ENCODE results near the gene SLCO4A1.

SLCO4A1 gene

GRCh38 chr20:62637521-62638054, 4.7 kb upstream of the SLCO4A1 start:
- no peak for DNase-seq (ENCODE audit: low read depth in 2 of 2)

DNA sequence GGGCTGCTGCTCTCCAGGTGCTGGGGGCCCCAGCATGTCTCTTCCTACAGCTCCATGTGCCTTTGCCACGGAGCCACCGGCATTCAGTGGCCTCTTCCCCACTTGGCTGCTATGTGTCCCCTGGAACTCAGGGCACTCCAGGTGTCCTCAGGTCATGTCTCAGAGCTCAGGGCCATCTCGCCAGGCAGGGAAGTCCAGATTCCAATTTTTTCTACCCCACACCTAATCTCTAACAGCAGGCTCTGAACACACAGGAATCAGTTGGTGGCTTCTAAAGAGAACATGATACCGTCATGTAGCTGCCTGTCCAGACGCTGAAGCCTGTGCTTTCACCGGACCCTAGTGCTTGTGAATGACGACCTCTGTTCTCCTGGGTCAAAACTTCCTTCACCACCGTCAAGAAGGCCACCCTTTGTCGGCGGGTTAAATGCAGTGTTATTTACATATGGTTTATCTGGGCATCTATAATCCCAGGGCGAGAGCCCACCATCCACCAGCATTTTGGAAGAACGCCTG, 4.2 kb upstream of the SLCO4A1 start:
- no peak for DNase-seq (ENCODE audit: low read depth in 2 of 2)

- no peak for DNase-seq (ENCODE audit: low read depth in 2 of 2)
Observed at GRCh38 chr20:62638679-62639406, 3.5 kb upstream of the SLCO4A1 start.

GRCh38 chr20:62639765-62640164, 2.5 kb upstream of the SLCO4A1 start:
- no peak for DNase-seq (ENCODE audit: low read depth in 2 of 2)

- no peak for DNase-seq (ENCODE audit: low read depth in 2 of 2)
Observed at GRCh38 chr20:62640870-62641269, 1.4 kb upstream of the SLCO4A1 start.

DNA sequence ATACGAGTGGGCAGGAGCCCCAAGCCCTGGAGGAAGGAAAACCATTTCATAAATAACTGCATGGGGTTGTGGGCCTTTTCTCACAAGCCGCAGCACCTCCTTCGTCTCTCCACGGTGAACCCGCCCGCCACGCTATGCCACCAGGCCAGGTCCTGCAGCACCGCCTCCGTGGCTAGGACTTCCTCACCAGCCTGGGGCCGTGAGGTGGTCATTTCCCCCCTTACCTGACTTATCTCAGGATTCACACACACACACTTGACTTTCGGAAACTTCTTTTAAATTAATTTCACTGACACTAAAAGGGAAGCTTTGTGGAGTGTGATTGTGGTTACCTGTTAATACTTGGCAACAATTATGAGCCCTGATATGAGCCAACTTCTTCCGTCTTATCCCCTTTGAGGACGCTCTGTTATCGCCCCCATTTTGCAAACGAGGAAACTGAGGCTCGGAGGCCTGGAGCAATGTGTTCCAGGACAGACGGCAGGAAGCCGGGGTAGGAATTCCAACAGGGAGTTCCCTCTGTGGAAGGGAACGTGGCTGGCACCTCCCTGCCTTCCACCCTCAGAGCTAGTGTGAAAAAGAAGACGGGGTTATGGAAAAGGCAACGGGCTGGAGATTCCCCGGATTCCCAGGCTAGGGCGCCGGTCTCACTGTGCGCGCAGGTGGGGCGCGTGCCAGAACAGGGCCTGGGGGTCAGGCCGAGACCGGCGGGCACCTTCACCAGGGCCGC, 817 bp upstream of the SLCO4A1 start:
- DNase-seq (ENCODE audit: low read depth in 2 of 2): no peak

DNA sequence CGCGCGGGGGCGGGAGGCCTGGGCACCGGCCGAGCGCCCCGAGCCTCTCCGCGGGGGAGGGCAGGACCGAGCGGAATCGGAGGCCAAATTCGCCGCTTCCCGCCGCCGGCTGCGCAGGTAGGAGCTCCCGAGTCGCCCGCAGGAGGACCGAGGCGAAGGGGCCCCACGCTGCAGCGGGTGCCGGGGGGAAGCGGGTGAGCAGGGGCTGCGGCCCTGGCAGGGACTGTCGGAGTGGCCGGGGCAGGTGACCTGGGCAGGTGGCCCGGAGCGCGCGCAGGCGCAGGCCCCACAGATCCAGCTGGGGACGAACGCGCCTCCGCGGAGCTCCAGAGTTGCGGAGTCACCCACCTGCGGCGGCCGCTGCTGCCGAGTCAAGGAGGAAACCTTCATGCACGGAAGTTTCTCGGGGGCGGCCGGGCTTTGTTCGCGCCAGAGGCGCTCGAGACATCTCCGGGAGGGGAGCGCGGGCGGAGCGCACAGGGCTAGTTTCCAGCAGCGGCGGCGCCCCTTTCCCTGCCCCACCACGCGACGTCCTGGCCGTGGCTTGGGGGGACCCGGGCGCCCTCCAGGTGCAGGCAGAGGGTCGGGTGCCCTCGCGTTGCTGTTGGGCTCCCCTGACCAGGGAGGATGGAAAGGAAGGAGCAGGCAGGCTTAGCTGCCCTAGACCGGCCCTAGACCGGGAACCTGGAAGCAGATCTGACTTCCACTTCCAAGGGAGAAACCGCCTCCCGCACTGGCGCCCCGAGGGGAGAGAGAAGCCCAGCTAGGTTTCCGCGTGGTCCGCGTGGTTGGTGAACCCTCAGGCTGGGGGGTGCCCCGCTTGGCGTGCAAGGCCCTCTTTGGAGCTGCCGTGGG, 590 bp downstream of the SLCO4A1 start:
- DNase-seq (ENCODE audit: low read depth in 2 of 2): peak; percentile 38 to 40

DNA sequence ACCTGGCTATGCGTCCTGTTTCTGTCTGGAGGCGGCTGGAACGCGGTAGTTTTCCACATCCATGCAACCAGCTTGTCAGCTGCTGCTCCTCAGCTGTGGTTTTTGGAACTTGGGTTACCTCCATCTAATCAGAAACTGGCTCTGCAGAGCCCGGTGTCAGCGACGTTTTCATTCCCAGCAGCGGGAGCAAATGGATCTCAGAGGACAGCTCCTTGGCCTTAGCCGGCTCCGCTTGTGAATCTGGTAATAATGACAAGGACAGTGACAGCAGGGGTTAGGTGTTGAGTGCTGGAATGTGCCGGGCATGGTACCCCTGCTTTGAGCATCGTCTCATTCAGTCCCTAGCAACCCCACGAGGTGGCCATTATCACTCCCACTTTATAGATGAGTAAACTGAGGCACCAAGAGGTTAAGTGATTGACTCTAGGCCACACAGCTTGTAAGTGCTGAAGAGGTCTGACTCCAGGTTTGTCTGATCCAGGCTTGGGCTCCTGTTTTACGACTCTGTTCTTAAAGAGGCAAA, 1.3 kb downstream of the SLCO4A1 start:
- DNase-seq (ENCODE audit: low read depth in 2 of 2): no peak

DNA sequence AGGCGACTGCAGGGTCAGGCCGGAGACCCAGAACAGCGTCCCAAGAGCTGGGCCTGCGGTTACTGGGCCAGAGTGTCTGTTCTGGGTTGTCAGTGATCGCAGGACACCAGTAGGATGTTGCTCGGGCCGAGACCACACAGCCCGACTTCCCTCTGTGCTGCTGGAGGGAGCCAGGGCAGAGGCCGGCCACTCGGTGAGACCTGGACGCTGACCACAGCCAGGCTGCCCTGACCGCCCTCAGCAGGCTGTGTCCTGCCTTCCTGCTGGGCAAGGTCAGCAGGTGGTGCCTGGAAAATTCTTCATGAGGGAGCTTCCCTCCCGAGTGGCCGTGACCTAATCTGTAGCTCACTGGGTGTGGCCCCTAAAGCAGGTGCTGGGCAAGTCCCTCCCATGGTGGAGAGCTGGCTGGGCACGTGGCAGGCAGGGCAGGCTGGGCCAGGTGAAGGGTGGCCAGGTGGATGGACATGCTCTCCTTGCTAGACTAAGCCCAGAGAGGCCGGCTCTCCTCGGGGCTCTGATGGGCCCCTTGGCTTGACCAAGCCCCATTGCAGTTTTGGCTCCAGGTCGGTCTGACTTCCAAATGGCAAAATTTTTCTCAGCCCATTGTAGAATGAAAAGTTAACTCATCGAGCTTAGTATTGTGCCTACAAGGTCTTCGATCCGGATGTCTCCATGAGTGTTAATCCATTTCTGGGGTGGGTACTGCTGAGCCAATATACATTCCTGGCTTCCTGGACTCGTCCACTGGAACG, 1.9 kb downstream of the SLCO4A1 start:
- no peak for DNase-seq (ENCODE audit: low read depth in 2 of 2)

DNA sequence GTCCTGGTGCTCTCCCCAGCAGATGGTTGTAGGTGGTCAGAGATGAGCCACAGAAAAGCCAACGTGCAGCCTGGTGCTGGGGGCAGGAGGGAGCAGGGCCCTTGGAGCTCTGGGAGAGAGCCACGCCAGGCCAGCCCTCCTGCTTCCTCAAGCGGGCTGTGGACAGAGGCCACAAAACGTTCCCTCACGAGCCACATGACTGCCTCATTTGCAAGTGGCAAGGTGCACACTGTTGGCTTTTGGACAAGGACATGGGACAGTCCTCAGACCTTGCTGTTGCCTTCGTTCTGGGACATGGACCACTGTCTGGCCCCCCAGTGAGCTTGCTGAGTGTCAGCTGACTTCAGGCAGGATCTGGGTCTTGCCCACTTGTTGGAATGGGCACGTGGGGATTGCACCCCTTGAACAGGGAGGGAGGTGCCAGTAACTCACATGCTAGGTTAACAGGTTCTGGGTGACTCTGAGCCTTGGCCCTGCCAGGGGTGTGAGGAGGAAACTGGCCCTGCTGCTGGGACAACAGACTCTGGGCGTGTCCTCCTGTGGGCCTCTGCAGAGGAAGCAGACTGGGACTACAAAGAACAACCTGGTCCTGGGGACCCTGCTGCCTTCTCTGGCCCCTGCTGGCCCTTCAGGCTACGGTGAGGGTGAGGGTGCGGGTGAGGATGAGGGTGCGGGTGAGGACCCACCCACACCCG, 2.6 kb downstream of the SLCO4A1 start:
- no peak for DNase-seq (ENCODE audit: low read depth in 2 of 2)

DNA sequence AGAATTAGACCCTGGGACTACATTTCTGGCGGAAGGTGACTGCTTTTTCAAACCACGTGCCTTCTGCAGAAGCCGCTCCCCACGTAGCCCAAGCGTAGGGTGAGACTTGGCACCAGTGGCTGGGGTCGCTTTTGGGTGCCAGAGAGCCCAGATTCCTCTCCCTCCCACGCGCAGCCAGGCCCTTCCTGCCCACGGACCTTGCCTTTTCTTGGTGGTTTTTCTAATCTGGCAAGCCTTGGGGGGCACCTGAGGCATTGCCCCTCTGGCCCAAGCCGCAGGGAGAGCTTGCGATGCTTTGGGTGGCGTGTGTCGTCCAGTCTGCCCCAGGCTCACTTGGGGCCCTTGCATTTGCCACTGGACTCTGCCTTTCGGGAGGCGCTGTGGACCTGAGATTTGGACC, 3.3 kb downstream of the SLCO4A1 start:
- no peak for DNase-seq (ENCODE audit: low read depth in 2 of 2)

GRCh38 chr20:62646851-62647520, 4.7 kb downstream of the SLCO4A1 start:
- DNase-seq (ENCODE audit: low read depth in 2 of 2): no peak

DNA sequence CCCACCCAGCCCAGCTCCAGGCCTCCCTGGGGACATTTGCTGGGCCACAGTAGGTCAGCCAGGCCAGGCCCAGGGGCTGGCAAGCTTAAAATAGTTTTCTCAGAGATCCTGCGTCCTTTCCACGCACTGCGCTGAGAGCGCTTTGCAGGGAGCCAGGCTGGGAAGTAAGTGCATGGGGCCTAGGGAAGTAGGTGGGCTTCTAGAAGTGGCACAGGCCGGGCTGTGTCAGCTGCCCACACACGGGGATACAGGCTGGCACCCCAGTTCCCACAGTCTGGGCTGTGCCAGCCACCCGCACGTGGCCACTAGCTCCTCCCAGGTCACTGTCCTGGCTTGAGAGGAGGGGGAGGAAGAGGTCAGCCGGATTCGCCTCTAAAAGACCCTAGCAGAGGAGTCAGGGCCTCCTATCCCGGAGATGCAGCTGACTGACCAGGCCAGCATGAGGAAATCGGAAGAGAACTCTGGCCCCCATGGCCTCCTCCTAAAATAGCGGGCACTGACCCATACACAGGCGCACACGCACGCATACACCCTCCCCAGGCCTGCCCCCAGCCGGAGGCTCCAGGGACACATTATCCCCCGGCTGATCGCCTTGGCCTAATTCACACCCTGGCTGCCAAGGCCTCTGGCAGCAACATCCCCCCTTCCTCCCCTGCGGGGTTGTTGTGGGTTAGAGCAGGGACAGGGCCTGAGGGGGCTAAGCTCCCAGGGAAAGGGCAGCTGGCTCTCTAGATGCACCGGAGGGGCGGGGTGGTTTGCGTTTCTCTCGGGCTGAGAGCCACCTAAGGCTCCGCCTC, 5.4 kb downstream of the SLCO4A1 start:
- no peak for DNase-seq (ENCODE audit: low read depth in 2 of 2)

GRCh38 chr20:62648318-62648995, 6.2 kb downstream of the SLCO4A1 start:
- DNase-seq (ENCODE audit: low read depth in 2 of 2): no peak

DNA sequence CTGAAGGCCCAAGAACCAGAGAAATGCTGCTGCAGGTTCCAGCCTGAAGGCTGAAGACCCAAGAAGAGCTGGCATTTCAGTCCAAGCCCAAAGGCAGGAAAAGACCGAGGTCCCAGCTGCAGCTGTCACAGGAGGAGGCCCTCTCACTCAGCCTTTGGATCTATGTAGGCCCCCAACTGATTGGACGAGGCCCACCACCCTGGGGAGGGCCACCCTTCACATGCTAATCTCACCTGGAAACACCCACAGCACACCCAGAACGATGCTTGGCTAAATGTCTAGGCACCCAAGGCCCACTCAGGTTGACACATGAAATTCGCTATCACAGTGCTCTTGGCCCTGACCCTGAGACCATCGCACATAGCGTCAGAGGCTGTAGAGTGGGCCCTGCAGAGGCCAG, 6.8 kb downstream of the SLCO4A1 start:
- no peak for DNase-seq (ENCODE audit: low read depth in 2 of 2)

DNA sequence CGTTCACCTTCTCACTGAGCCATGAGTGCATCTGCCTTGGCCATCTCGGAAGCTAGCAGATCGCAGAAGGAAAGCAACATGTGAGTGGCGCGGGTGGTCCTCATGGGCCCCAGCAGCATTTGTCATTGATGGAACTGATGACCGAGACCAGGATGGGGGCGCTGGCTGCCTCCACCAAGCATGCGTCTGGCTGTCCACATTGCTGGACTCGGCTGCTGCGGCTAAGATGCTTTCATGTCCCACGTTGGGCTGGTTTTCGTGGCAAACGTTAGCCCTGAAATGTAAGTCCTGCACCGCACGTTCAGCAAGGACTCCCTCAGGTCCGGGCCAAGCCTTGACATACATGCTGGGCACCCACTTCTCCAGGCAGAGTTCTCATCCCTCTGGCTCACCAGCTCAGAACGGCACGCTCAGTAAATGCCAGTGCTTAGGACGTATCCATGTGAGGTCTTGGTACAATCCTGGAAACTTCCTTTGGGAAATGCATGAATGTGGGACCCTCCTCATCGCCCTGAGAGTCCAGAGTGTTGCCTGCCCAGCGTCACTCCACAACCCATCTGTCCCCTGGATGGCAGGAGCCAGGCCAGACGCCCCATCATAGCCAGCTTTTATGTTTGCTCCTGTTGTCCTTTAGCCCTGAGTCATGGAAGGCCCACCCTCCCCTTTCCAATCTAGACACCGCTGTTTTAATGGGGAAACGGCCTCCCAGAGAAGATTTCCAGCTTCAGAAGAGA, 8.4 kb downstream of the SLCO4A1 start:
- DNase-seq (ENCODE audit: low read depth in 2 of 2): no peak

- peak; percentile 52 to 57 for DNase-seq (ENCODE audit: low read depth in 2 of 2)
Observed at GRCh38 chr20:62651285-62652021, 9.2 kb downstream of the SLCO4A1 start.
